Upper lobe of left lung (tissue), 6 donors: ENCODE results near the gene AKT1. TPM values are rescaled to one million over a fixed set of nuclear protein-coding genes. Genes with fewer than 3 reads are reported as not detected.

Experiments
- ATAC-seq, 2 donors: fragments of 200-7000 bp; cut with Tn5 transposase; one replicate each; pipeline ENCODE4 v1.9.1; 2022; ENCODE audit warnings: mild to moderate bottlenecking in 2 of 2, moderate library complexity in 2 of 2; ENCODE audit not compliant: low FRiP score in 2 of 2
- DNase-seq, 2 donors: peaks; one replicate each; pipeline ENCODE4 v3.0.0-alpha.2; 2019 to 2020
- H3K27ac ChIP-seq, 4 donors: fragments of 200-600 bp; sonication (generic); one replicate each; pipeline ENCODE4 v1.5.1; 2016 to 2019
- H3K27me3 ChIP-seq, 4 donors: fragments of 200-600 bp; sonication (generic); one replicate each; pipeline ENCODE4 v1.5.1; 2017 to 2019
- H3K36me3 ChIP-seq, 4 donors: fragments of 200-600 bp; sonication (generic); one replicate each; pipeline ENCODE4 v1.5.1; 2016 to 2019
- H3K4me1 ChIP-seq, 4 donors: fragments of 200-600 bp; sonication (generic); one replicate each; pipeline ENCODE4 v1.5.1; 2018 to 2019
- H3K4me3 ChIP-seq, 4 donors: fragments of 200-600 bp; sonication (generic); one replicate each; pipeline ENCODE4 v1.5.1; 2017 to 2019; ENCODE audit warnings: mild to moderate bottlenecking in 2 of 4, moderate library complexity in 1 of 4
- H3K9me3 ChIP-seq, 4 donors: fragments of 200-600 bp; sonication (generic); one replicate each; pipeline ENCODE4 v1.5.1; 2018 to 2019
- CTCF ChIP-seq, 6 experiments: fragments of 450-650 bp in 4 of 6; fragments of 200-600 bp in 2 of 6; sonication (generic) in 2 of 6; IDR thresholded peaks; one replicate each; pipeline ENCODE4 v1.5.1; 2016 to 2019; ENCODE audit warnings: antibody characterized with exemption in 6 of 6
- EP300 ChIP-seq, 4 donors: sonication (generic); formaldehyde crosslinking; IDR thresholded peaks; one replicate each; pipeline ENCODE4 v1.5.1; 2017; ENCODE audit warnings: antibody characterized with exemption in 4 of 4, control low read depth in 2 of 4
- POLR2A ChIP-seq, 4 donors: fragments of 450-650 bp; IDR thresholded peaks; one replicate each; pipeline ENCODE4 v1.5.1; 2016 to 2017; ENCODE audit warnings: antibody characterized with exemption in 4 of 4, mild to moderate bottlenecking in 2 of 4
- POLR2AphosphoS5 ChIP-seq, 2 donors: sonication (generic); formaldehyde crosslinking; IDR thresholded peaks; one replicate each; pipeline ENCODE4 v1.5.1; 2017; ENCODE audit warnings: antibody characterized with exemption in 2 of 2
- WGBS, 2 donors: methylation state at CpG; one replicate each; pipeline ENCODE4 v1.1.5; 2017 to 2018; 5-methylcytosine and 5-hydroxymethylcytosine counted together
- total RNA-seq, 6 donors: library from RNA; depleted of rRNA in 4 of 6; stranded (reverse); fragments of >200 nt in 4 of 6; gene quantifications; one replicate each; pipeline versions ENCODE4 v1.1.0 to v1.2.1, GENCODE V29; 2016 to 2021
- donor health status: DM: no; HTN: no; CAD: no; lungs with moderate emphysema.
- donor health status: DM: no; HTN: yes; CAD: no; lungs with severe emphysema.

Gene AKT1
- 100 to 1,000 TPM; 122 to 283 (median 191) TPM for total RNA-seq

GRCh38 chr14:104794993-104795780 is at the start of gene AKT1:
Gene AKT1, minus strand, starts transcription at chr14:104795748. Its CDS starts 3,105 bp downstream, at chr14:104792643.
- Histone ChIP-seq H3K27me3 (no peaks in the 10 kb centered on the region), H3K4me3 (peak within 1 kb of the TSS; percentile 68 to 93 (median 89)), H3K4me1 (peaks cover 64 to 84% (median 73%) of the 10 kb centered on the region in 4 donors), H3K36me3 (peaks cover 0 to 23% (median 22%) of the 10 kb centered on the region in 4 donors), H3K27ac (peak within 1 kb of the TSS; percentile 79 to 92 (median 90)), H3K9me3 (no peaks in the 10 kb centered on the region)
- DNase-seq, result peak in 1 of 2 donors; percentile 92
- TF ChIP-seq CTCF (IDR thresholded peaks at IDR 0.05) (no peak), EP300 (IDR thresholded peaks at IDR 0.05) (no peak), POLR2A (IDR thresholded peaks at IDR 0.05) (no peak), POLR2AphosphoS5 (IDR thresholded peaks at IDR 0.05) (no peak)
- 0% methylated on average over 12 to 15 of the region's 124 CpGs for WGBS, 2 donors
- peak in 1 of 2 donors; percentile 33 for ATAC-seq

- ATAC-seq (no peak), DNase-seq (no peak)
- Histone ChIP-seq H3K9me3 (no peaks in the 10 kb centered on the region), H3K27ac (no peak overlapping the region), H3K27me3 (peaks cover 0 to 30% (median 9%) of the 10 kb centered on the region in 4 donors), H3K4me3 (no peak overlapping the region), H3K36me3 (no peaks in the 10 kb centered on the region), H3K4me1 (peaks cover 14 to 17% (median 16%) of the 10 kb centered on the region in 4 donors)
- 82 to 85% methylated on average over 4 of the region's 4 CpGs for WGBS, 2 donors
- TF ChIP-seq EP300 (IDR thresholded peaks at IDR 0.05), result no peak
- TF ChIP-seq POLR2AphosphoS5 (IDR thresholded peaks at IDR 0.05), result no peak
- TF ChIP-seq CTCF (IDR thresholded peaks at IDR 0.05), result no peak
- TF ChIP-seq POLR2A (IDR thresholded peaks at IDR 0.05), result no peak
These were observed 49.6 kb upstream of the AKT1 start for GRCh38 chr14:104845033-104845666.

DNA sequence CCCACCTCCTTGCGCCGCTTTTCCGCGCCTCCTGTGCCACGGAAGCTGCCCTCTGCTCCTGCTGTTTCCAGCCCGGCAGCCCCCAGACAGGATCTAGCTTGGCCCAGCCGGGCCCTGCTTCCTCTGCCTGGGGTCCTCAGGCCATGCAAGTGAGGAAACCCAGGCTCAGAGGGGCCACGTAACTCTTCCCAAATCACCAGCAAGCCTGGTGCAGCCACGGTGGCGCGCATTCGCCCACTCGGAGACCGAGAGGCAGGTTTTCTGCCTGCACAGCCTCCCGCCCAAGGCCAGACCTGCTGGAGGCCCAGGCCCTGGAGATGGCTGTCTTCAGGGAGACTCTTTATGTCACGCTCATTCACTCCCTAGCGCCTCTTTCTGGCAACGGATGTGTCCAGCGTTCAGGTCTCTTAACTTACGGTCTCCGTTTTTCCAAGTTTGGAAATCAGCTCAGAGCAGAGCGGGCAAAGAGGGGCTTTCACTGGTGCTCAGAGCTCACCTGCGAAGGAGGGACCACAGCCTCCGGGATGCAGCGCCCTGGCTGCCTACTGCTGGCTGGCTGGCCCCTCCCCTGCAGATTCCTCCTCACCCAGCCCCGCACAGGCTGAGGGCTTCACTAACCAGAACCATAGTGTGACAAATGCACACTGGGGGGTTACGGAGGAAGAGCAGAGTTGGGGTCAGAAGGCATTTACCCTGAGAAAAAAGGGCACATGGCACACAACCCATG is 48.9 kb upstream of the AKT1 start:
- WGBS, 2 donors, result 12 to 15% methylated on average over 12 to 26 of the region's 27 CpGs
- H3K4me1 ChIP-seq, result peaks cover 14 to 17% (median 16%) of the 10 kb centered on the region in 4 donors
- H3K27me3 ChIP-seq, result peaks cover 0 to 30% (median 9%) of the 10 kb centered on the region in 4 donors
- no peaks in the 10 kb centered on the region for H3K36me3 ChIP-seq
- DNase-seq, result no peak
- no peak for TF ChIP-seq CTCF (IDR thresholded peaks at IDR 0.05)
- no peak overlapping the region for H3K27ac ChIP-seq
- no peaks in the 10 kb centered on the region for H3K9me3 ChIP-seq
- ATAC-seq, result peak; percentile 15 to 30
- peak overlapping the region in 3 of 4 donors; percentile 27 to 46 (median 43) for H3K4me3 ChIP-seq

GRCh38 chr14:104843442-104844305 is 48.1 kb upstream of the AKT1 start:
- ATAC-seq, result peak; percentile 47 to 53
- Histone ChIP-seq H3K27ac (no peak overlapping the region), H3K9me3 (no peaks in the 10 kb centered on the region), H3K36me3 (no peaks in the 10 kb centered on the region), H3K4me3 (peak overlapping the region in 3 of 4 donors; percentile 27 to 46 (median 43)), H3K4me1 (peaks cover 14 to 17% (median 16%) of the 10 kb centered on the region in 4 donors), H3K27me3 (peaks cover 0 to 30% (median 9%) of the 10 kb centered on the region in 4 donors)
- TF ChIP-seq POLR2A (IDR thresholded peaks at IDR 0.05) (no peak), CTCF (IDR thresholded peaks at IDR 0.05) (no peak), POLR2AphosphoS5 (IDR thresholded peaks at IDR 0.05) (no peak), EP300 (IDR thresholded peaks at IDR 0.05) (no peak)
- 2% methylated on average over 42 to 47 of the region's 69 CpGs for WGBS, 2 donors
- DNase-seq, result peak in 1 of 2 donors; percentile 79
